ENCODE data around the gene RGS18.
"Not testable (repeated sequence)": the region's sequence is repeated elsewhere in the genome, so short reads cannot be mapped to it uniquely, and the experiment has no call there.

The RGS18 gene

DNA sequence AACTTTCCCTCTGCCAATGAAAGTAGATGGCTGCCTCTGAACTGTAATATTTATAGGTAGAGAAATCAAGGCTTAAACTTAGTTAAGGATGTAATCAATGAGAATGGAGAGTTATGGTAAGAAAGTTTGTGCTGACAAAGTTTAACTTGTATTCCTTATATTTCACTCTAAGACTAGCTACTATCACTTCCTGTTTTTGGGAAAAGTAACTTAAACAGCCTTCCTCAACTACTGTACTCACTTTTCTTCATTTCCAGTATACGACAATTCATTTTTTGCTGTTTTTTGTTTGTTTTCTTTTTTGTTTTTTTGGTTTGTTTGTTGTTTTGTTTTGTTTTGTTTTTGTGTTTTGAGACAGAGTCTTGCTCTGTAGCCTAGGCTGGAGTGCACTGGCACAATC lies 3.7 kb downstream of the RGS18 start:
- TF ChIP-seq, protein P1, sequence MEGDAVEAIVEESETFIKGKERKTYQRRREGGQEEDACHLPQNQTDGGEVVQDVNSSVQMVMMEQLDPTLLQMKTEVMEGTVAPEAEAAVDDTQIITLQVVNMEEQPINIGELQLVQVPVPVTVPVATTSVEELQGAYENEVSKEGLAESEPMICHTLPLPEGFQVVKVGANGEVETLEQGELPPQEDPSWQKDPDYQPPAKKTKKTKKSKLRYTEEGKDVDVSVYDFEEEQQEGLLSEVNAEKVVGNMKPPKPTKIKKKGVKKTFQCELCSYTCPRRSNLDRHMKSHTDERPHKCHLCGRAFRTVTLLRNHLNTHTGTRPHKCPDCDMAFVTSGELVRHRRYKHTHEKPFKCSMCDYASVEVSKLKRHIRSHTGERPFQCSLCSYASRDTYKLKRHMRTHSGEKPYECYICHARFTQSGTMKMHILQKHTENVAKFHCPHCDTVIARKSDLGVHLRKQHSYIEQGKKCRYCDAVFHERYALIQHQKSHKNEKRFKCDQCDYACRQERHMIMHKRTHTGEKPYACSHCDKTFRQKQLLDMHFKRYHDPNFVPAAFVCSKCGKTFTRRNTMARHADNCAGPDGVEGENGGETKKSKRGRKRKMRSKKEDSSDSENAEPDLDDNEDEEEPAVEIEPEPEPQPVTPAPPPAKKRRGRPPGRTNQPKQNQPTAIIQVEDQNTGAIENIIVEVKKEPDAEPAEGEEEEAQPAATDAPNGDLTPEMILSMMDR (IDR thresholded peaks at IDR 0.05; ENCODE audit: insufficient read depth, low read depth, low read length, missing control alignments): no peak
- no peak overlapping the region for H3K4me3 ChIP-seq (ENCODE audit: low read depth, low read length)
- no peak for DNase-seq (ENCODE audit: low read depth)

DNA sequence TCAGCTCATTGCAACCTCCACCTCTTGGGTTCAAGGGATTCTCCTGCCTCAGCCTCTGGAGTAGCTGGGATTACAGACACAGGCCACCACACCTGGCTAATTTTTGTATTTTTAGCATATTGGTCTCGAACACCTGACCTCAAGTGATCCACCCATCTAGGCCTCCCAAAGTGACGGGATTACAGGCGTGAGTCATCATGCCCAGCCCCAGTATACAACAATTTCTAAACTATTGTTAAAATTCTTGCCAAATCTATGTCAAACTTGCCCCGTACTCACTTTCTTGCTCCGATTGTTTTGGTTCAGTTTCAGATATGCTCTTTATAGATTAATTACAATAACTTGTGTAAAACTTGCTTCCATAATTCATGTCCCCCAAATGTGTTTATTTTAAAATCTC lies 4.1 kb downstream of the RGS18 start:
- H3K4me3 ChIP-seq (ENCODE audit: low read depth, low read length): no peak overlapping the region
- TF ChIP-seq, protein P1 (IDR thresholded peaks at IDR 0.05; ENCODE audit: insufficient read depth, low read depth, low read length, missing control alignments): no peak
- DNase-seq (ENCODE audit: low read depth): no peak

DNA sequence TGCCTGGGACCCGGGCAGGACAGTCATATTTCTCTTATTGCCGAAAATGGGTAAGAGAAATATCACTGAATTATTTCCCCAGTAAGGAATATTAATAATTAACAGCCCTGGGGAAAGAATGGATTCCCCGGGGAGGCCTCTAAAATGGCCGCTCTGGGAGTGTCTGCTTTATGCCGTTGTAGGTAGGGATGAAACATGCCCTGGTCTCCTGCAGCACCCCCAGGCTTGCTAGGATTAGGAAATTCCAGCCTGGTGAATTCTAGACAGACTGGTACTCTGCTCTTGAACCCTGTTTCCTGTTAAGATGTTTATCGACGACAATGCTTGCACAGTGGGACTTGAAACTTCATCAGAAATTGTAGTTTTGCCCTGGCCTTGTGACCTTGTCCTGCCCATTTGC lies 6.7 kb downstream of the RGS18 start:
- not testable (repeated sequence) for H3K4me3 ChIP-seq (ENCODE audit: low read depth, low read length); DNase-seq (ENCODE audit: low read depth)

DNA sequence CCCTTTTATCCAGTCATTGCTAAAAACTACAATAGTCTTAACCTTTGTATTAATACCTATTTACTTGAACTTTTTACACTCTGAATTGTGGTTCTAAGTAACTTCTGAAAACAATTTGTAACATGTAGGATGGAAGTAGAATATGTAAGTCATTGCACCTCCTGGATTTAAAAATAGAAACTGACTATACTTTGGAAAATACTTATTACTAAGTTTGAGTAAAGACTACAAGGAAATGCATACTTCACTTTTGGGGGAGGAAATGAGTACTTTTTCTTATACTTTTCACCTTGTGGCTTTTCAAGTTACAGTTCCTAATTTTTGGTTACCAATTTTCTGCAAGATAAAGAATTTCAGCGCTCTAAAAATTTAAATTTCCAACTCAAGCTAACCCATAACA lies 8.7 kb downstream of the RGS18 start:
- H3K4me3 ChIP-seq (ENCODE audit: low read depth, low read length): no peak overlapping the region
- DNase-seq (ENCODE audit: low read depth): no peak
- TF ChIP-seq, protein P1 (IDR thresholded peaks at IDR 0.05; ENCODE audit: insufficient read depth, low read depth, low read length, missing control alignments): no peak

DNA sequence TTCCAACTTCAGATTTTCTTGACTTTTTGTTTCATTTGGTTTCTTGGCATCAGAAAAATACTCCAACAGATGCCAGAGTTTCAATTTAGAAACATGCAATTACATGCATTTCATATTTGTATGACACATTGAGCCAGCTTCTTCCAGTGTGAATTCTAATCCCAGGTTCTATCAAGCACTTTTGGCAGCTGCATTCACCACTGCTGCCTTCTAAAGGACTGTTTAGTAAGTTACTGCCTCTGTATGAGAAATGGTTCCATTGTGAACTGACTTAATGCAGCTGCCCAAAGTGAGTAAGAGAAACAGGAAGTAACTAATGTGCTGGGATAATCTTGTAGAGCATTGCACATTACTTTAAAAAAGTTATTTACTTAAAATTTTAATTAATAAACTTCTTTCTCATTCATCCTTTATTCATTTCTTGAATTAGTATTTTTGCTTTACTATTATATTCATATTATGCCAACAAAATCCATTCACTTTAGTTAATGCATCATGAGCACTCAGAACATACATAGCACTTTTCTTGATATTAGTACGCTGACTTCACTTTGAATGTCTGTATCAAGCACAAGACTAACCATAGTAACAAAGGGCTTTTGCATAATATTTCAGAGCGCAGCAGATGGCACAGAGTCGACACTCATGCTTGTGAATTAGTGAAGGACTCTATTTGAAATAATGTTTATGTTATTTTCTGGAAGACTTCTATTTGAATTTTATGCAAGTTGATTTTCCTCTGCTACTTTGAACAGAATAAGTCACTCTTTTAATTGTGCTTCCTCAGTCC lies 9.8 kb downstream of the RGS18 start:
- no peak overlapping the region for H3K4me3 ChIP-seq (ENCODE audit: low read depth, low read length)
- TF ChIP-seq, protein P1 (IDR thresholded peaks at IDR 0.05; ENCODE audit: insufficient read depth, low read depth, low read length, missing control alignments): no peak
- no peak for DNase-seq (ENCODE audit: low read depth)

DNA sequence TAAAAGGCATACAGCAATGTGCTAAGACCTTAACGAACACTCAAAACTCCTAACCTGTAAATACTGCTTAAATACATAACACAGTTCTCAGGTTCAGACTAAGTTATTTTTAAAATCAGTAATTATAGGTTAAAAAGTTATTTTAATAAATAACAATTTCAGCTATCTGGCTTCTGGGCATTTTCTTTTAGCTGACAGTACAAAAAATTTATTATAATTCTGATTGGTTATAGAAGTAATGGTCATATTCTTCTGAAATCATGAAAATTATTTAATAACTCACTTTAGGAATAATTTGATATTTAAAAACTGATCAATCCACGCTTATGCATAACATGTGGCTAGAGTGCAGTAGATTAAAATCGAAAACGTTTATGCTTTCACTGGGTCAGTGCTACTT lies 10.7 kb downstream of the RGS18 start:
- DNase-seq (ENCODE audit: low read depth): no peak
- TF ChIP-seq, protein P1 (IDR thresholded peaks at IDR 0.05; ENCODE audit: insufficient read depth, low read depth, low read length, missing control alignments): no peak
- H3K4me3 ChIP-seq (ENCODE audit: low read depth, low read length): no peak overlapping the region

DNA sequence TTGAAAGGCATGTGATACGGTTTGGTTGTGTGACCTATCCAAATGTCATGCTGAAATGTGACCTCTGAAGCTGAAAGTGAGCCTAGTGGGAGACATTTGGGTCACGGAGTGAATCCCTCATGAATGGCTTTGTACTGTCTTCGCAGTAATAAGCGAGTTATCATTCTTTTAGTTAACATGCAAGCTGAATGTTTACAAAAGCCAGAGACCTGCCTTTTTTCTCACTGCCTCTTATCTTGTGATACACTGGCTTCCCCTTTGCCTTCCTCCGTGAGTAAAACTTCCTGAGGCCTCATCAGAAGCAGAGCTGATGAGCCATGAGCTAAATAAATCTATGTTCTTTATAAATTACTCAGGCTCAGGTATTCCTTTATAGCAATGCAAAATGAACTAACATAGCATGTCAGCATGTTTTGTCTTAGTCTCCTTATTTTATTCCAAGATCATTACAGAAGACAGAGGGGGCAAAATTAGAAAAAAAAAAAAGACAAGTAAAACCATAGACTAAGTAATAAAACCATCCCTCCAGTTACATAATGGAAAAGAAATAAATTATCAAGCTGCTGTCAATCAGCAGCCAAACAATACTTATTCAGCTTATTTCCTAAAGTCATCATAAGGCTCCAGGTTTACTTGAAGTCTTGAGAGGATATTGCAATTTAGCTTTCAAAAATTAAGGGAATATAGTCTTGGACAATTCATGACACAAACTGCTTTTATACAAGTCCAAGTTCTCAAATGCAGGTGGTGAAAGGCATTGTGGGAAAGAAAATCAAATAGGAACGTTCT lies 12.1 kb downstream of the RGS18 start:
- no peak overlapping the region for H3K4me3 ChIP-seq (ENCODE audit: low read depth, low read length)
- TF ChIP-seq, protein P1 (IDR thresholded peaks at IDR 0.05; ENCODE audit: insufficient read depth, low read depth, low read length, missing control alignments): no peak
- DNase-seq (ENCODE audit: low read depth): no peak

Data from GM12865 (cell line).